HepG2 (cell line): ENCODE data around the gene TUBG1. TPM values are rescaled to one million over a fixed set of nuclear protein-coding genes. Genes with fewer than 3 reads are reported as not detected.
A peak's percentile ranks its signal among the peaks of the same experiment; 100 is the strongest.

Experiments used
- ASH2L ChIP-seq: fragments of 300-600, 200-600 bp; sonication (generic); IDR thresholded peaks from 2 replicates; pipeline ENCODE4 v1.7.0; 2017; ENCODE audit warnings: low read depth, mild to moderate bottlenecking, moderate library complexity, mixed read lengths, low read length; ENCODE audit not compliant: insufficient read length
- CBX5 ChIP-seq: sonication (generic); formaldehyde crosslinking; IDR thresholded peaks from 2 replicates; pipeline ENCODE4 v1.4.0; 2020; ENCODE audit warnings: missing genetic modification reagents, borderline replicate concordance
- CC2D1A ChIP-seq: sonication (generic); formaldehyde crosslinking; IDR thresholded peaks from 2 replicates; pipeline ENCODE4 v1.8.1; 2023; ENCODE audit warnings: mild to moderate bottlenecking, missing genetic modification reagents
- HDAC6 ChIP-seq: fragments of 200-600 bp; sonication (generic); IDR thresholded peaks from 2 replicates; pipeline ENCODE4 v1.7.0; 2017; ENCODE audit warnings: mild to moderate bottlenecking, antibody characterized with exemption, low read length, low read depth
- IRF9 ChIP-seq: sonication (generic); formaldehyde crosslinking; IDR thresholded peaks from 2 replicates; pipeline ENCODE4 v1.8.0; 2022; ENCODE audit warnings: missing genetic modification reagents, mild to moderate bottlenecking, borderline replicate concordance
- KDM6A ChIP-seq: IDR thresholded peaks from 2 replicates; pipeline ENCODE4 v1.6.1; 2016; ENCODE audit warnings: low read depth
- PITX1 ChIP-seq: sonication (generic); formaldehyde crosslinking; IDR thresholded peaks from 2 replicates; pipeline ENCODE4 v1.5.1; 2020; ENCODE audit warnings: mild to moderate bottlenecking, missing genetic modification reagents
- SP5 ChIP-seq: IDR thresholded peaks from 2 replicates; pipeline ENCODE4 v1.6.1; 2016; ENCODE audit warnings: low read depth, borderline replicate concordance
- SYNCRIP ChIP-seq: fragments of 200-400 bp; formaldehyde crosslinking; IDR thresholded peaks from 2 replicates; pipeline ENCODE4 v1.6.1; 2018; ENCODE audit warnings: mild to moderate bottlenecking, low read depth, low read length; ENCODE audit not compliant: insufficient read depth
- USF2 ChIP-seq, 2 experiments: sonication (generic) in 1 of 2; formaldehyde crosslinking in 1 of 2; IDR thresholded peaks; 2 replicates each; pipeline versions ENCODE4 v1.5.1 to v1.6.1; 2011 to 2020; ENCODE audit warnings: borderline replicate concordance in 1 of 2, low read depth in 1 of 2, low read length in 1 of 2, mild to moderate bottlenecking in 1 of 2, missing genetic modification reagents in 1 of 2, moderate library complexity in 1 of 2
- ZBTB34 ChIP-seq: sonication (generic); formaldehyde crosslinking; IDR thresholded peaks from 2 replicates; pipeline ENCODE4 v1.8.0; 2022; ENCODE audit warnings: mild to moderate bottlenecking, missing genetic modification reagents
- ZNF589 ChIP-seq: sonication (generic); formaldehyde crosslinking; conservative IDR thresholded peaks from 2 replicates; pipeline ENCODE4 v1.8.0; 2022; ENCODE audit warnings: mild to moderate bottlenecking, moderate library complexity, missing genetic modification reagents
- ZNF615 ChIP-seq: sonication (generic); formaldehyde crosslinking; IDR thresholded peaks from 2 replicates; pipeline ENCODE4 v1.5.0; 2020; ENCODE audit warnings: mild to moderate bottlenecking, missing genetic modification reagents, borderline replicate concordance
- ZNF644 ChIP-seq: IDR thresholded peaks from 2 replicates; pipeline ENCODE4 v1.6.1; 2016; ENCODE audit warnings: low read depth
- ZNF678 ChIP-seq: sonication (generic); formaldehyde crosslinking; IDR thresholded peaks from 2 replicates; pipeline ENCODE4 v1.4.0; 2020; ENCODE audit warnings: mild to moderate bottlenecking, missing genetic modification reagents
- polyA plus RNA-seq, 8 experiments: library from polyadenylated mRNA; depleted of rRNA in 3 of 8; stranded (reverse) in 7 of 8; unstranded in 1 of 8; fragments of >200 nt; fragmentation: Illumina TruSeq in 4 of 8; extraction: Trizol in 4 of 8; gene quantifications; 2 replicates each; pipeline versions ENCODE4 v1.2.1 to v1.2.3, GENCODE V29; 2011 to 2016; ENCODE audit warnings: low read depth in 4 of 8, missing spikeins in 1 of 8, mixed read lengths in 1 of 8; ENCODE audit not compliant: insufficient read depth in 1 of 8
- total RNA-seq, 5 experiments: library from RNA; depleted of rRNA; stranded (reverse); fragments of >200 nt; fragmentation: Illumina TruSeq; extraction: Trizol; gene quantifications; 2 replicates each; pipeline ENCODE4 v1.2.3, GENCODE V29; 2016; ENCODE audit warnings: low read depth in 1 of 5
- TF ChIP-seq, protein P1 (sequence below): sonication (generic); formaldehyde crosslinking; IDR thresholded peaks from 2 replicates; pipeline ENCODE4 v1.5.0; 2020; ENCODE audit warnings: mild to moderate bottlenecking, missing genetic modification reagents, borderline replicate concordance
- TF ChIP-seq, protein P2 (sequence below): IDR thresholded peaks from 2 replicates; pipeline ENCODE4 v1.6.1; 2016; ENCODE audit warnings: missing compliant biosample characterization, missing genetic modification reagents, borderline replicate concordance

TUBG1 gene
- total and polyA plus RNA-seq, 2 of the 13 experiments (the other 11 are each of a cell fraction or from before 2014, with no cell fraction given) = 74.1 to 137 TPM

DNA sequence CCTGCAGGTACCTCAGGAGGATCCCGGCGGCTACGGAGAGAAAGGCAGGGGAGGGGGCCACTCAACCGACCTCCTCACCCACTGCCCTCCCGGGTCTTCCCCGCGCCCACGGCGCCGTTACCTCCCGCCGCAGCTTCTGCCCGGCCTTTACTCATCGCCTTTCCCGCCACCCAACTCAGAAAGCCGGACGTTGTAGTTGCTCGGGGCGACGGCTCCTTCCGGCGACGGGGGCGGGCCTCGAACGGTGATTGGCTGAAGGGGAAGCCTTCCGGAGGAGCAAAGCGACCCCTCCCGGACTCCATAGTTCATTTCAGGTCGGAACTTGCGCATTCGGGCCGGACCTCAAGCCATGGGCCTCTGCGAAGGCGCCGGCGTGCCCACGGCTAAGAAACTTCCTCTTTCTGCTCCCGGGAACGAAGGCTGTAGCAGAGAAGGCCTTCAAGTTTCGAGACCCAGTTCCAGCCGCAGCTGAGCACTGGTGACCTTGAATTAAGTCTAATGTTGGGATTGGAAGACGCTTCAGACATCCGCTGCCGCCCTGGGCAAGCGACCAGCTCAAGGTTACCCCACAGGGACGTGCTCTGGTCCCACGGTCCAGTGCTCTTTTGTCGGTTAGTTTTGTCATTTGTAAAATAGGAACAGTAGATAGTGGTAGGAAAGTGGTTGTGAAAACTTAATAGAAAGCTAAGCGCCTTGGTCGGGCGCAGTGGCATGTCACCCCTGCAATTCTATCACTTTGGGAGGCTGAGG, 31.8 kb upstream of the TUBG1 start, which contains the start of gene PSMC3IP (continued):
- TF ChIP-seq USF2 (IDR thresholded peaks at IDR 0.05; ENCODE audit: low read depth, low read length) (no peak), USF2 (CRISPR knock-in tag; IDR thresholded peaks at IDR 0.05; ENCODE audit: borderline replicate concordance) (no peak; the same call in 1 of the 2 replicates), KDM6A (CRISPR knock-in tag) (no peak), IRF9 (CRISPR knock-in tag) (peak; percentile 85), CBX5 (peak; percentile 80), ZNF615 (CRISPR knock-in tag) (peak; percentile 18; the same call in 1 of the 2 replicates), ASH2L (peak; percentile 72), ZNF644 (CRISPR knock-in tag) (no peak), ZNF589 (CRISPR knock-in tag) (no peak; the same call in 1 of the 2 replicates), SYNCRIP (no peak), HDAC6 (no peak), ZBTB34 (CRISPR knock-in tag) (no peak; the same call in 1 of the 2 replicates), PITX1 (CRISPR knock-in tag) (peak; percentile 37; the same call in 1 of the 2 replicates), CC2D1A (CRISPR knock-in tag) (0 out of 2 replicates have a peak, but pooled peaks have one; percentile 14), ZNF678 (peak; percentile 71; the same call in 1 of the 2 replicates), SP5 (no peak)
- TF ChIP-seq, protein P1, sequence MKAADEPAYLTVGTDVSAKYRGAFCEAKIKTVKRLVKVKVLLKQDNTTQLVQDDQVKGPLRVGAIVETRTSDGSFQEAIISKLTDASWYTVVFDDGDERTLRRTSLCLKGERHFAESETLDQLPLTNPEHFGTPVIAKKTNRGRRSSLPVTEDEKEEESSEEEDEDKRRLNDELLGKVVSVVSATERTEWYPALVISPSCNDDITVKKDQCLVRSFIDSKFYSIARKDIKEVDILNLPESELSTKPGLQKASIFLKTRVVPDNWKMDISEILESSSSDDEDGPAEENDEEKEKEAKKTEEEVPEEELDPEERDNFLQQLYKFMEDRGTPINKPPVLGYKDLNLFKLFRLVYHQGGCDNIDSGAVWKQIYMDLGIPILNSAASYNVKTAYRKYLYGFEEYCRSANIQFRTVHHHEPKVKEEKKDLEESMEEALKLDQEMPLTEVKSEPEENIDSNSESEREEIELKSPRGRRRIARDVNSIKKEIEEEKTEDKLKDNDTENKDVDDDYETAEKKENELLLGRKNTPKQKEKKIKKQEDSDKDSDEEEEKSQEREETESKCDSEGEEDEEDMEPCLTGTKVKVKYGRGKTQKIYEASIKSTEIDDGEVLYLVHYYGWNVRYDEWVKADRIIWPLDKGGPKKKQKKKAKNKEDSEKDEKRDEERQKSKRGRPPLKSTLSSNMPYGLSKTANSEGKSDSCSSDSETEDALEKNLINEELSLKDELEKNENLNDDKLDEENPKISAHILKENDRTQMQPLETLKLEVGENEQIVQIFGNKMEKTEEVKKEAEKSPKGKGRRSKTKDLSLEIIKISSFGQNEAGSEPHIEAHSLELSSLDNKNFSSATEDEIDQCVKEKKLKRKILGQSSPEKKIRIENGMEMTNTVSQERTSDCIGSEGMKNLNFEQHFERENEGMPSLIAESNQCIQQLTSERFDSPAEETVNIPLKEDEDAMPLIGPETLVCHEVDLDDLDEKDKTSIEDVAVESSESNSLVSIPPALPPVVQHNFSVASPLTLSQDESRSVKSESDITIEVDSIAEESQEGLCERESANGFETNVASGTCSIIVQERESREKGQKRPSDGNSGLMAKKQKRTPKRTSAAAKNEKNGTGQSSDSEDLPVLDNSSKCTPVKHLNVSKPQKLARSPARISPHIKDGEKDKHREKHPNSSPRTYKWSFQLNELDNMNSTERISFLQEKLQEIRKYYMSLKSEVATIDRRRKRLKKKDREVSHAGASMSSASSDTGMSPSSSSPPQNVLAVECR (CRISPR knock-in tag) = peak; percentile 99
- TF ChIP-seq, protein P2, sequence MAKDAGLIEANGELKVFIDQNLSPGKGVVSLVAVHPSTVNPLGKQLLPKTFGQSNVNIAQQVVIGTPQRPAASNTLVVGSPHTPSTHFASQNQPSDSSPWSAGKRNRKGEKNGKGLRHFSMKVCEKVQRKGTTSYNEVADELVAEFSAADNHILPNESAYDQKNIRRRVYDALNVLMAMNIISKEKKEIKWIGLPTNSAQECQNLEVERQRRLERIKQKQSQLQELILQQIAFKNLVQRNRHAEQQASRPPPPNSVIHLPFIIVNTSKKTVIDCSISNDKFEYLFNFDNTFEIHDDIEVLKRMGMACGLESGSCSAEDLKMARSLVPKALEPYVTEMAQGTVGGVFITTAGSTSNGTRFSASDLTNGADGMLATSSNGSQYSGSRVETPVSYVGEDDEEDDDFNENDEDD = peak; percentile 99
